OCI-LY7 (cell line): ENCODE measurements around the gene GRPR. TPM values are rescaled to one million over a fixed set of nuclear protein-coding genes. Genes with fewer than 3 reads are reported as not detected.

Experiments used
- BruUV-seq: library from RNA; stranded (reverse); fragments of 400-500 nt; replicated peaks from 2 replicates; lab custom pipeline; 2021; lab: Mats Ljungman, UMichigan
- CTCF ChIA-PET: fragments of 300-600 bp; sonication (Branson Sonifier 250); formaldehyde crosslinking; loops from one replicate; lab custom pipeline; 2022; ENCODE audit warnings: antibody characterized with exemption; ENCODE audit not compliant: unreplicated experiment; lab: Charles Lee
- POLR2A ChIA-PET: fragments of 300-600 bp; sonication (Branson Sonifier 250); formaldehyde crosslinking; loops from one replicate; lab custom pipeline; 2022; ENCODE audit warnings: antibody characterized with exemption; lab: Charles Lee
- DNase-seq: peaks from one replicate; pipeline ENCODE4 v3.0.0-alpha.2; 2015; ENCODE audit warnings: low spot score
- H2AFZ ChIP-seq: fragments of 200-600 bp; sonication (generic), shearing (Covaris generic); 2 replicates; pipeline ENCODE4 v1.6.1; 2014; ENCODE audit warnings: mild to moderate bottlenecking, antibody characterized with exemption, low read length, moderate library complexity
- H3K27ac ChIP-seq: fragments of 200-600 bp; sonication (generic); 2 replicates; pipeline ENCODE4 v1.5.1; 2014; ENCODE audit warnings: mixed run types, low read depth, mild to moderate bottlenecking, moderate library complexity, low read length, inconsistent platforms; ENCODE audit not compliant: poor library complexity, severe bottlenecking
- H3K36me3 ChIP-seq: fragments of 200-600 bp; sonication (generic); 2 replicates; pipeline ENCODE4 v1.6.1; 2014; ENCODE audit warnings: mild to moderate bottlenecking, antibody characterized with exemption, low read length, moderate library complexity, mixed read lengths; ENCODE audit not compliant: insufficient read depth
- H3K4me1 ChIP-seq: fragments of 200-600 bp; sonication (generic); 2 replicates; pipeline ENCODE4 v1.5.1; 2014; ENCODE audit warnings: mild to moderate bottlenecking, low read length; ENCODE audit not compliant: insufficient read depth, poor library complexity, severe bottlenecking
- H3K4me2 ChIP-seq: fragments of 200-600 bp; sonication (generic); 2 replicates; pipeline ENCODE4 v1.6.1; 2014; ENCODE audit warnings: mild to moderate bottlenecking, low read length
- H3K4me3 ChIP-seq: fragments of 200-600 bp; sonication (generic); 2 replicates; pipeline ENCODE4 v1.5.1; 2014; ENCODE audit warnings: mild to moderate bottlenecking, low read depth, low read length; ENCODE audit not compliant: poor library complexity, severe bottlenecking
- H3K79me2 ChIP-seq: fragments of 200-600 bp; sonication (generic); 2 replicates; pipeline ENCODE4 v1.6.1; 2016; ENCODE audit warnings: low read depth, mild to moderate bottlenecking, low read length, moderate library complexity, mixed read lengths; ENCODE audit not compliant: insufficient read depth
- H3K9me2 ChIP-seq: fragments of 200-600 bp; sonication (generic); 2 replicates; pipeline ENCODE4 v1.6.1; 2016; ENCODE audit warnings: mild to moderate bottlenecking, low read length, mixed read lengths; ENCODE audit not compliant: insufficient read depth
- H3K9me3 ChIP-seq: fragments of 200-600 bp; sonication (generic); 2 replicates; pipeline ENCODE4 v1.6.1; 2014; ENCODE audit warnings: mild to moderate bottlenecking, mixed run types, low read length, mixed read lengths
- H4K20me1 ChIP-seq: fragments of 200-600 bp; sonication (generic); 2 replicates; pipeline ENCODE4 v1.6.1; 2014; ENCODE audit warnings: mild to moderate bottlenecking, antibody characterized with exemption, low read length, moderate library complexity, mixed read lengths; ENCODE audit not compliant: insufficient read depth
- EZH2phosphoT487 ChIP-seq: fragments of 200-600 bp; sonication (generic); IDR thresholded peaks from 2 replicates; pipeline ENCODE4 v1.6.1; 2018; ENCODE audit warnings: low read depth, borderline replicate concordance, mild to moderate bottlenecking, mixed run types, antibody characterized with exemption, low read length, moderate library complexity, mixed read lengths
- intact Hi-C: fragments of 100-400 bp; cut with micrococcal nuclease; formaldehyde crosslinking; loops from one replicate; pipeline ENCODE4 v1.10.0; 2022; ENCODE audit not compliant: unreplicated experiment
- total RNA-seq, 2 experiments: library from RNA; depleted of rRNA in 1 of 2; stranded (reverse); fragments of >200 nt in 1 of 2; shearing (Covaris generic) in 1 of 2; gene quantifications; 2 replicates each; pipeline ENCODE4 v1.2.3, GENCODE V29; 2014 to 2022
- TF ChIP-seq, protein P1 (sequence below): fragments of 200-600 bp; sonication (generic); conservative IDR thresholded peaks from 2 replicates; pipeline ENCODE4 v1.5.1; 2014; ENCODE audit warnings: mild to moderate bottlenecking, antibody characterized with exemption, low read length, moderate library complexity, mixed read lengths

Gene GRPR
- total RNA-seq, 2 experiments from 2014 or later = 0.47 TPM; not detected in 1

DNA sequence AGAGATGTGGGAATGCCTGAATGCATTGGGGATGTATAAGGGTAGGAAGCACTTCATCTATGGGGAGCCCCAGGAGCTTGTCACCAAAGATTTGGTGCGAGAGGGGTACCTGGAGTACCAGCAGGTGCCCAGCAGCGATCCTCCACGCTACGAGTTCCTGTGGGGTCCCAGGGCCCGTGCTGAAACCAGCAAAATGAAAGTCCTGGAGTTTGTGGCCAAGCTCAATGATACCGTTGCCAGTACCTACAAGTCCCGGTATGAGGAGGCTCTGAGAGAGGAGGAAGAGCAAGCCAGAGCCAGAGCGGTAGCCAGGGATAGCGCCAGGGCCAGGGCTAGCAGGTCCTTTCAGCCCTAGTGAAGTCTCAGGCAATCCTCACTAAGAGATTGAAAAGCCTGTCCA is 47.7 kb downstream of the GRPR start:
- TF ChIP-seq, protein P1, sequence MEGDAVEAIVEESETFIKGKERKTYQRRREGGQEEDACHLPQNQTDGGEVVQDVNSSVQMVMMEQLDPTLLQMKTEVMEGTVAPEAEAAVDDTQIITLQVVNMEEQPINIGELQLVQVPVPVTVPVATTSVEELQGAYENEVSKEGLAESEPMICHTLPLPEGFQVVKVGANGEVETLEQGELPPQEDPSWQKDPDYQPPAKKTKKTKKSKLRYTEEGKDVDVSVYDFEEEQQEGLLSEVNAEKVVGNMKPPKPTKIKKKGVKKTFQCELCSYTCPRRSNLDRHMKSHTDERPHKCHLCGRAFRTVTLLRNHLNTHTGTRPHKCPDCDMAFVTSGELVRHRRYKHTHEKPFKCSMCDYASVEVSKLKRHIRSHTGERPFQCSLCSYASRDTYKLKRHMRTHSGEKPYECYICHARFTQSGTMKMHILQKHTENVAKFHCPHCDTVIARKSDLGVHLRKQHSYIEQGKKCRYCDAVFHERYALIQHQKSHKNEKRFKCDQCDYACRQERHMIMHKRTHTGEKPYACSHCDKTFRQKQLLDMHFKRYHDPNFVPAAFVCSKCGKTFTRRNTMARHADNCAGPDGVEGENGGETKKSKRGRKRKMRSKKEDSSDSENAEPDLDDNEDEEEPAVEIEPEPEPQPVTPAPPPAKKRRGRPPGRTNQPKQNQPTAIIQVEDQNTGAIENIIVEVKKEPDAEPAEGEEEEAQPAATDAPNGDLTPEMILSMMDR = no peak
- no peak for TF ChIP-seq EZH2phosphoT487
- DNase-seq = no peak
- BruUV-seq = no TSS peak

DNA sequence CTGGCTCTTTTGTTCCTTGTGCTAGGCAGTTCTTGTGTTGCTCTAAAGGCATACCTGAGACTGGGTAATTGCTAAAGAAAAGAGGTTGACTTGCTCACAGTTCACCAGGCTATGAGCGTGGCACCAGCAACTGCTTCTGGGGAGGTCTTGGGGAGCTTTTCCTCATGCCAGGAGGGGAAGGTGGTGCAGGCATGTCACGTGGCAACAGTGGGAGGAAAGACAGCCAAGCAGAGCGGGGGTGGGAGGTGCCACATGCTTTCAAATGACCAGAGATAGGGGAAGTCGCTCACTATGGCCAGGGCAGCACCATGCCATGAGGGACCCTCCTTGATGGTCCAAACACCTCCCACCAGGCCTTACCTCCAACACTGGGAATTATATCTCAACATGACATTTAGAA is 48.6 kb downstream of the GRPR start:
- Histone ChIP-seq H3K9me3 (no peaks in the 10 kb centered on the region), H3K27ac (no peak overlapping the region), H3K4me1 (no peaks in the 10 kb centered on the region), H3K4me3 (no peak overlapping the region), H4K20me1 (no peaks in the 10 kb centered on the region), H3K79me2 (no peaks in the 10 kb centered on the region), H3K9me2 (no peaks in the 10 kb centered on the region), H3K4me2 (no peak overlapping the region), H3K36me3 (no peaks in the 10 kb centered on the region), H2AFZ (no peak overlapping the region)
- CTCF ChIA-PET = no interaction called here
- TF ChIP-seq, protein P1 = no peak
- TF ChIP-seq EZH2phosphoT487 = no peak
- POLR2A ChIA-PET = no interaction called here
- DNase-seq = no peak
- intact Hi-C loops = no loop called here
- BruUV-seq = no TSS peak

More for the DNA sequence above, 47.7 kb downstream of the GRPR start:
- H2AFZ ChIP-seq = no peak overlapping the region
- intact Hi-C loops = no loop called here
- ChIA-PET POLR2A (no interaction called here), CTCF (no interaction called here)
- H3K79me2 ChIP-seq = no peaks in the 10 kb centered on the region
- no peaks in the 10 kb centered on the region for H3K36me3 ChIP-seq
- no peaks in the 10 kb centered on the region for H3K4me1 ChIP-seq
- no peaks in the 10 kb centered on the region for H3K9me2 ChIP-seq
- no peak overlapping the region for H3K4me3 ChIP-seq
- no peak overlapping the region for H3K27ac ChIP-seq
- H3K4me2 ChIP-seq = no peak overlapping the region
- H3K9me3 ChIP-seq = no peaks in the 10 kb centered on the region
- no peaks in the 10 kb centered on the region for H4K20me1 ChIP-seq

DNA sequence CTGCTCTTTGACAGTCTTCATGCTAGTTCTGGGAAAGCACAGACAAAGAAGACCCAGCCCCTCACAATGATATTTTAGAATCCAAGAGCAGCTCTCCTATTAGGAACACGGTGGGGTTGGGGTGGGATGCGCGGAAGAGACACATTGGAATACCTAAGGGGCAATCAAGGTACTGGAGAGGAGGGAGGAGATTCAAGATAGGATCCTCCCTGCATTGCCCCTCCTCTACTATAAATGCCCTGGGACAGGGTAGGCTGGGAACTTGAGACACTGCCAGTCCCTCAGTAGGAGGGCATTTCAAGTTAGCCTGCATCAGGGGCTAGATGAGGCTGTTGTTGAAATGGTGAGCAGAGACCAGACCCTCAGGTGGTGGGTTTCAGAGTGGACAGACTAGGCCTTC is 49.0 kb downstream of the GRPR start:
- ChIA-PET POLR2A (no interaction called here), CTCF (no interaction called here)
- intact Hi-C loops = no loop called here
- Histone ChIP-seq H4K20me1 (no peaks in the 10 kb centered on the region), H3K36me3 (no peaks in the 10 kb centered on the region), H3K9me2 (no peaks in the 10 kb centered on the region), H3K27ac (no peak overlapping the region), H3K9me3 (no peaks in the 10 kb centered on the region), H3K79me2 (no peaks in the 10 kb centered on the region), H2AFZ (no peak overlapping the region), H3K4me3 (no peak overlapping the region), H3K4me2 (no peak overlapping the region), H3K4me1 (no peaks in the 10 kb centered on the region)
- DNase-seq = no peak
- no peak for TF ChIP-seq EZH2phosphoT487
- TF ChIP-seq, protein P1 = no peak
- BruUV-seq = no TSS peak
